Nephron progenitor cell (in vitro differentiated cells): ENCODE measurements around the gene RAB9B.
"Not testable (repeated sequence)": the region's sequence is repeated elsewhere in the genome, so short reads cannot be mapped to it uniquely, and the experiment has no call there.

Experiments used
- DNase-seq: peaks from one replicate; pipeline ENCODE4 v3.0.0; 2021
- H3K27ac Mint-ChIP-seq: 2 replicates; pipeline ENCODE4 v1.8.0; 2021; ENCODE audit warnings: mild to moderate bottlenecking, moderate library complexity, mixed read lengths
- H3K27me3 Mint-ChIP-seq: 2 replicates; pipeline ENCODE4 v1.8.0; 2021; ENCODE audit warnings: mild to moderate bottlenecking, low read depth, mixed read lengths; ENCODE audit not compliant: poor library complexity
- H3K36me3 Mint-ChIP-seq: 2 replicates; pipeline ENCODE4 v1.8.0; 2021; ENCODE audit warnings: low read depth, mixed read lengths
- H3K4me1 Mint-ChIP-seq: 2 replicates; pipeline ENCODE4 v1.8.0; 2021; ENCODE audit warnings: mixed read lengths
- H3K4me3 Mint-ChIP-seq: 2 replicates; pipeline ENCODE4 v1.8.0; 2021; ENCODE audit warnings: mild to moderate bottlenecking, moderate library complexity, mixed read lengths
- H3K9me3 Mint-ChIP-seq: 2 replicates; pipeline ENCODE4 v1.8.0; 2021; ENCODE audit warnings: mild to moderate bottlenecking, moderate library complexity, mixed read lengths
- CTCF ChIP-seq: fragments of 200-600 bp; sonication (generic); IDR thresholded peaks from 2 replicates; pipeline ENCODE4 v1.5.0; 2021; ENCODE audit warnings: antibody characterized with exemption

Gene RAB9B

GRCh38 chrX:103839404-103839803 lies 7.3 kb upstream of the RAB9B start:
- DNase-seq, result no peak
- peaks cover 39% of the 10 kb centered on the region for H3K9me3 Mint-ChIP-seq
- H3K4me1 Mint-ChIP-seq, result no peaks in the 10 kb centered on the region
- no peak overlapping the region for H3K4me3 Mint-ChIP-seq
- H3K36me3 Mint-ChIP-seq, result no peaks in the 10 kb centered on the region
- peaks cover 25% of the 10 kb centered on the region for H3K27me3 Mint-ChIP-seq
- H3K27ac Mint-ChIP-seq, result no peak overlapping the region
- no peak for TF ChIP-seq CTCF

GRCh38 chrX:103831342-103831802 lies 685 bp downstream of the RAB9B start:
- Mint-ChIP-seq H3K9me3 (peaks cover 25% of the 10 kb centered on the region), H3K4me1 (peaks cover 15% of the 10 kb centered on the region), H3K36me3 (no peaks in the 10 kb centered on the region), H3K27me3 (peaks cover 26% of the 10 kb centered on the region), H3K4me3 (peak overlapping the region; percentile 88), H3K27ac (no peak overlapping the region)
- no peak for DNase-seq
- no peak for TF ChIP-seq CTCF

GRCh38 chrX:103830848-103831247 lies 1.2 kb downstream of the RAB9B start:
- peaks cover 15% of the 10 kb centered on the region for H3K4me1 Mint-ChIP-seq
- H3K36me3 Mint-ChIP-seq, result no peaks in the 10 kb centered on the region
- H3K27ac Mint-ChIP-seq, result no peak overlapping the region
- DNase-seq, result no peak
- peak overlapping the region; percentile 68 for H3K4me3 Mint-ChIP-seq
- peaks cover 22% of the 10 kb centered on the region for H3K9me3 Mint-ChIP-seq
- peaks cover 21% of the 10 kb centered on the region for H3K27me3 Mint-ChIP-seq
- TF ChIP-seq CTCF, result no peak

GRCh38 chrX:103828529-103828928 lies 3.5 kb downstream of the RAB9B start:
- peaks cover 16% of the 10 kb centered on the region for H3K9me3 Mint-ChIP-seq
- no peak for DNase-seq

GRCh38 chrX:103825881-103826280 lies 6.2 kb downstream of the RAB9B start:
- H3K4me1 Mint-ChIP-seq, result no peaks in the 10 kb centered on the region
- peaks cover 3% of the 10 kb centered on the region for H3K9me3 Mint-ChIP-seq
- H3K27me3 Mint-ChIP-seq, result peaks cover 16% of the 10 kb centered on the region
- H3K27ac Mint-ChIP-seq, result no peak overlapping the region
- no peak overlapping the region for H3K4me3 Mint-ChIP-seq
- no peaks in the 10 kb centered on the region for H3K36me3 Mint-ChIP-seq
- DNase-seq, result no peak
- TF ChIP-seq CTCF, result no peak

More at GRCh38 chrX:103828529-103828928, 3.5 kb downstream of the RAB9B start:
- TF ChIP-seq CTCF, result no peak
- H3K4me1 Mint-ChIP-seq, result peaks cover 14% of the 10 kb centered on the region
- no peak overlapping the region for H3K4me3 Mint-ChIP-seq
- no peak overlapping the region for H3K27ac Mint-ChIP-seq
- peaks cover 21% of the 10 kb centered on the region for H3K27me3 Mint-ChIP-seq
- no peaks in the 10 kb centered on the region for H3K36me3 Mint-ChIP-seq

GRCh38 chrX:103823591-103823990 lies 8.5 kb downstream of the RAB9B start:
- Mint-ChIP-seq H3K36me3 (no peaks in the 10 kb centered on the region), H3K4me3 (no peak overlapping the region), H3K27me3 (no peaks in the 10 kb centered on the region), H3K9me3 (no peaks in the 10 kb centered on the region), H3K4me1 (no peaks in the 10 kb centered on the region), H3K27ac (no peak overlapping the region)
- no peak for DNase-seq
- no peak for TF ChIP-seq CTCF

GRCh38 chrX:103820802-103821201 lies 11.3 kb downstream of the RAB9B start:
- H3K27ac Mint-ChIP-seq, DNase-seq, H3K9me3 Mint-ChIP-seq, H3K4me3 Mint-ChIP-seq, H3K36me3 Mint-ChIP-seq, H3K4me1 Mint-ChIP-seq, H3K27me3 Mint-ChIP-seq: not testable (repeated sequence)
